Measurements from ENCODE around the gene PIK3C2B. TPM values are rescaled to one million over a fixed set of nuclear protein-coding genes. Genes with fewer than 3 reads are reported as not detected.

The PIK3C2B gene
- total RNA-seq, 1 donor from 2014 or later = 31.0 TPM

GRCh38 chr1:204461331-204462228 lies 33.0 kb downstream of the PIK3C2B start:
- DNase-seq = no peak

- no peak for DNase-seq
Observed at GRCh38 chr1:204460346-204460745, 34.3 kb downstream of the PIK3C2B start.

GRCh38 chr1:204459706-204460105 lies 34.9 kb downstream of the PIK3C2B start:
- DNase-seq = no peak

- DNase-seq = no peak
Observed at GRCh38 chr1:204457666-204458065, 36.9 kb downstream of the PIK3C2B start.

GRCh38 chr1:204456826-204457442 lies 37.7 kb downstream of the PIK3C2B start:
- DNase-seq = no peak

- no peak for DNase-seq
Observed at GRCh38 chr1:204455831-204456145, 38.8 kb downstream of the PIK3C2B start.

GRCh38 chr1:204455063-204455830 lies 39.4 kb downstream of the PIK3C2B start:
- DNase-seq = no peak

DNA sequence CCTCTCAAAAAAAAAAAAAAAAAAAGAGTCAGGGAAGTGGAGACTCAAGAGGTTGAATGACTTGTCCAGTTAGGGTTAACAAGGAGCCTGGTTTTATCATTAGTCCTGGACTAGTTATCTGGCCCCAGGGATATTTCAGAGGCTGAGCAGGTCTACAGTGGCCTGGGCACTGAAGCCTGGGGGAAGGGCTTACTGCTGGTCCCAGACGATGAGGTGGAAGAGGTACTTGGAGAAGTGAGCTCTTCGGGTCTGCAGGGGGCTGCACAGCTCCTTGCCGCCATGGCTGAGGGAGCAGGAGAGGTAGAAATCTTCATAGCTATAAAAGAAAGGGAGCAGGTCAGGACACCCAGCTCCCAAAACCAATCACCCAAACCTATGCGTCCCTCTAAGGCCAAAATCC lies 40.1 kb downstream of the PIK3C2B start:
- DNase-seq = no peak

- no peak for DNase-seq
Observed at GRCh38 chr1:204453141-204453772, 41.3 kb downstream of the PIK3C2B start.

DNA sequence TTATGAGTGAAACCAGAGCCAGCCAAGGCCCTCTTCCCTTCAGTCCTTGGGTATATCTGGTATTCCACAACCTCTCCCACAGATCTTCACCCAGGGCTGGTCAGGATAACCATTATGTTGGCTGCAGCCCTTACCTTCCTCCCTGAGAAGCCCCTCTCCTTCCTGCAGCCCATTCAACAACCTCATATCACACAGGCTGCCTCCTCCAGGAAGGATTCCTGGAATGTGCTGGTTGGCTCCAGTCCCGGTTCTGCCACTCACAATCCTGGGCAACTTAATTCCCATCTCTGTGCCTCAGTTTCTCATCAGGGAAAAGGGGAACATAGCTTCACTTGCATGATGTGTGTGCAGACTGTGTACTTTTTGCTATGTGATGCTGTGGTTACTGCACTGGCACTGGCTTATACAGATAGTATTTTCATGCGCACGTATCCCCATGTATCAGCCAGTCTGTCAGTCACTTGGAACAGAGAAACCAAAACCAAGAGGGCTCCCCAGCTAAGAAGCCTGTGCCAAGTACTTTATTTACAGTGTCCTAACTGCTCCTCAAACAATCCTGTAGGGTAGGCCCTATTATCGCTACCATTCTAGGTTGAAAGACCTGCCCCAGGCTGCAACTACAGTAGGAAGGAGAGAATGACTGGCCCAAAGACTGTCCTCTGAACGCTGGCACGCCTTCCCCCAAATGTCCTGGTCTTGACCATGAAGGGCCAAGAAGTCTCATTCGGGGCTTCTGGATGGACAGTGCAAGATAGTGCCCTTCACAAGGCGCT lies 43.1 kb downstream of the PIK3C2B start:
- DNase-seq = no peak

DNA sequence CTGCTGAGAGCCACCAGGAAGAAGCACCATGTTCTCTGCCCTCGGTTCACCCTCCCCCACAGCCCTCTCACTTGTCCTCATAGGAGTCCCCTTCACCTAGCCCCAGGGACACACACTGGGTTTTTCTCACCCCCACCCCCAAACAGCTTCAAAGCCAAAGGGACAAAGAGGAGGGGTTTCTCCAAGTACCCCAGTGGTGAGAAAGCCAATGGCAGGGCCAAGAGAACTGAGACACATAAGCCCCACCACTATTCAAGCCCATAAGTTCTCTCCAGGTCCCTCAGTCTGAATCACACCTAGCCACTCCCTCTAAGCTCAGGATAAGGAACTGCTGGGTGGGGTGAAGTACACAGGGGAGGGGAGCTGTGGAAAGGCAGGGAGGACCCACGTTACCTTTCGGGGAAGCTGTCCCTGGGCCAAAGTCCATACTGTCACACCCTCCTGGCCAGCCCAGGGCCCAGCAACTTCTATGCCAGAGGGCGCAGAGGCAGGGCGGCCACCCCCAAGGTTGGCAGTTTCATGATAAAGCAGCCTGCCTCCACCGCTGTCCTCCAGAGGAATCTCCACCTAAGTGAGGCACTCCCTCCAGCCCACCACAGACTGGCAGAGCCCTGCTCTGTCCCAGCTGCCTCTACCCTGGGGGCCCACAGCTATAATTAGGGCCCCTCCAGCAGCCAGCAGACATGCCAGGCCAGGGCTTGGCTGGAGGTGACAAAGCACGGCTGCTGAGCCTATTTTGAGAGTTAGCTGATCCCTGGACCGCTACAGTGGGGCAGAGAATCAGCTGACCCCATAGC lies 43.9 kb downstream of the PIK3C2B start:
- DNase-seq = no peak

GRCh38 chr1:204449678-204450280 lies 44.8 kb downstream of the PIK3C2B start:
- no peak for DNase-seq

DNA sequence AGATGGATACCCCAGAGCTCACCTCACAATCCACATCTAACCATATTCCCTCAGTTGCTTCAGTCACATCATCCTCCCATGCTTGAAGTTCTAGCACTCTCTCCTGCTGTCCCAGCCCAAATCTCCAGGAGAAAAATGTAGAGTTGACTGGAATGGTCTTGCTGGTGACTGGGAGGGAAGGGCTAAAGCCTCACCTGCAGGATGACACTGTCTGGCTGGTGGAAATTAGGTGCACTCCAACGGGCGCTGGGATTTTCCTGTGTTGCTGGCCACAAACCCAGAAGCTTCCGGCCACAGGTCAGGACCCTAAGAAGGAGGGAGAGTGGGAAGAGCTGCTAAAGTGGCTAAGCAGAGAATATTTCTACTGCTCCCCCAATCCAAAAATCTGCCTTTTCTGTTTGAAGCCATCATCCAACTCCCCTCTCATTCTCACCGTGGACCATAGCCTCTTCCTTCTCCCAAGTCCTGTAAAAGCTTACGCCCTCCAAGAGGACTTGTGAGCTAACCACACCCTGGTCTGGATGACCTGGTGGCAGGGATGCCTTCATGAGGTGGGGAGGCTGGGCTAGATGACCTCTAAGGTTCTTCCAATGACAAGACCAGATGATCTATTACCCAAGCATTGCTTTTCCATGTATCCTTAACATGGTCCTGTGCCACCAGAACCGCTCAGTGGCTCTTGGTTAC lies 45.5 kb downstream of the PIK3C2B start:
- no peak for DNase-seq

- DNase-seq = no peak
Observed at GRCh38 chr1:204448344-204448964, 46.2 kb downstream of the PIK3C2B start.

DNA sequence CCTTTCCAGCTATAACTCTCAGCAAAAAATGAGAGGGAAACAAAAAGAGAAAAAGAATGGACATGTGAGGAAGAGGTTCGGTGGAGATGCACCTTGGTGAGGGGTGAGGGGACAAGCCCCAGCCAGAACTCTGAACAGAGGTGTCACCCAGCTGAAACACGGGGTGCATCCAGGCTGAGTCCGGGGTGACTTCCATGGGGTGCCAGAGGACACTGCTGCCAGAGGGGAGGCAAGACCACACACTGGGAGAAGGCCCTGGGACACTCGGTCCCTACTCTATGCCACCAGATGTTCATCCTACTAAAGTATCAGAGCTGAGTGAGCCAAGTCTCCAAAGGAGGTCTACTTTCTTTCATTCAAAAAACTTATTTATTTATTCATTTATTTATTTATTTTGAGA lies 46.9 kb downstream of the PIK3C2B start:
- no peak for DNase-seq

- DNase-seq = no peak
Observed at GRCh38 chr1:204447190-204447589, 47.4 kb downstream of the PIK3C2B start.

DNA sequence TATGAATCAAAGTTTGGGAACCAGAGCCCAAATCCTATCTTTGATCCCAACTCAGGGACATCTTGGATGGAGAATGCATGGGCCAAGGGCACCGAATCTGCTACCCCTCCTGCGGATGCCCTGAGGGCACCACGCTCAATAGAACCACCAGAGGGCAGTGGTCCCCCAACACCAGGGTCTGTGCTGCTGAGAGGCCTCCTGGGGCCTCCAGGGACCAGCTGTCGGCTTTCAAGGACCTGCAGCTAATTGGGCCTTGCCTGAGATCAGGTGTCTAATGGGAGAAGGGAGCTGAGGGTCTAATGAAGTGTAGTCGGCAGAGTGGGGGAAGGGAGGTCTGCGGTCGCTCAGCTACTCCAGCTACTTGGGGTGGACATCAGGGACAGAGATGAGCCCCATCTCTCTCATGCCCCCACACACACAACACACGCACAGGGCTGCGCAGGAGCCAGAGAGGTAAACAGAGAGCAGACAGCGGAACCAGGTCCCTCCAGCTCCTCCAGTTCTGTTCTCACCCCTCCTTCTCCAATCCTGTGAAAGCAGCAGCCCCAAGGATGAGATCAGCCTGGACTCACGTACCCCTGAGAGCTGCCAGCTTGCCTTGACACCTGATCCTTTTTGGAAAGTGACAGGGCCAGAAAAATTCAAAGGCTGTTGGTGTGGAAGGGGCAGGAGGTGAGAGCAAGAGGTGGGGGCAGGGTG lies 48.0 kb downstream of the PIK3C2B start:
- no peak for DNase-seq

DNA sequence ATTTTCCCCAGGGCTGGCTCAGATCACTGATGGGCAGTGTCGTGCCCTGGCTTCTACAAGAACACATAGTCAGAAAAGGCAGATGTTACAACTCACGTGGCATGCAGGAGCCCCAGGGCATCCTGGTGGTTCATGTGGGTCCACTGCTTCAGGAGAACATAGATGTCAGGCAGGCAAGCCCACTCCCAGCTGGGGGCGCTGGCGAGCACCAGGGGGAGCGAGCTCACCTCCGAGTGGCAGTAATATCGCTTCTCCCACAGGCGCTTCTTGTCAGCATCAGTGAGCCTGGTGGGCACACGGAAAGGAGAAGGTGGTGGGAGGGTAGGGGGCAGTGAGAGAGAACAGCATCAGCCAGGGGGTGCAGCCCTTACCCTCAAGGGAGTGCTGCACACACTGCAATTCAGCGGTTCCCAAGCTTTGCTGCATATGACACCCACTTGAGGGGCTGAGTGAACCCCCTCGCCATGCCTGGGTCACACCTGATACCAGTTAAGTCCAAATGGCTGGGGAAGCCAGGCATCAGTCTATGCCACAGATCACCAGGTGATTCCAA lies 48.7 kb downstream of the PIK3C2B start:
- no peak for DNase-seq
